NCI-H2227 treated with DMSO at 0.1 percent for 48 hours (cell line): ENCODE measurements around the gene KIAA0825.

Experiments used
- DNase-seq: peaks from one replicate; lab custom pipeline; 2025; lab: John Stamatoyannopoulos, UW

The KIAA0825 gene

GRCh38 chr5:94431696-94432095 is 186.7 kb downstream of the KIAA0825 start:
- DNase-seq, result no peak

- DNase-seq, result no peak
Observed at GRCh38 chr5:94429566-94429965, 188.8 kb downstream of the KIAA0825 start.

GRCh38 chr5:94425396-94425795 is 193.0 kb downstream of the KIAA0825 start:
- no peak for DNase-seq

GRCh38 chr5:94423411-94423810 is 195.0 kb downstream of the KIAA0825 start:
- no peak for DNase-seq

GRCh38 chr5:94422812-94423211 is 195.6 kb downstream of the KIAA0825 start:
- no peak for DNase-seq

GRCh38 chr5:94420885-94421284 is 197.5 kb downstream of the KIAA0825 start:
- DNase-seq, result no peak

GRCh38 chr5:94415798-94416197 is 202.6 kb downstream of the KIAA0825 start:
- no peak for DNase-seq

- no peak for DNase-seq
Observed at GRCh38 chr5:94409440-94409839, 209.0 kb downstream of the KIAA0825 start.

GRCh38 chr5:94407023-94407422 is 211.4 kb downstream of the KIAA0825 start:
- DNase-seq, result no peak

- no peak for DNase-seq
Observed at GRCh38 chr5:94403483-94403882, 214.9 kb downstream of the KIAA0825 start.

GRCh38 chr5:94402096-94402495 is 216.3 kb downstream of the KIAA0825 start:
- no peak for DNase-seq

- no peak for DNase-seq
Observed at GRCh38 chr5:94397508-94397907, 220.9 kb downstream of the KIAA0825 start.

- DNase-seq, result no peak
Observed at GRCh38 chr5:94396687-94397086, 221.7 kb downstream of the KIAA0825 start.

- DNase-seq, result no peak
Observed at GRCh38 chr5:94395468-94395867, 222.9 kb downstream of the KIAA0825 start.

- DNase-seq, result peak; percentile 11
Observed at GRCh38 chr5:94391996-94392395, 226.4 kb downstream of the KIAA0825 start.

GRCh38 chr5:94389515-94389899 is 228.9 kb downstream of the KIAA0825 start:
- no peak for DNase-seq

- no peak for DNase-seq
Observed at GRCh38 chr5:94388773-94389514, 229.5 kb downstream of the KIAA0825 start.

GRCh38 chr5:94385767-94386166 is 232.6 kb downstream of the KIAA0825 start:
- DNase-seq, result no peak

- DNase-seq, result no peak
Observed at GRCh38 chr5:94378062-94378461, 240.3 kb downstream of the KIAA0825 start.

- DNase-seq, result peak; percentile 57
Observed at GRCh38 chr5:94376672-94377345, 241.6 kb downstream of the KIAA0825 start.

GRCh38 chr5:94375801-94376200 is 242.6 kb downstream of the KIAA0825 start:
- no peak for DNase-seq

- DNase-seq, result no peak
Observed at GRCh38 chr5:94374336-94374735, 244.1 kb downstream of the KIAA0825 start.

GRCh38 chr5:94367900-94368299 is 250.5 kb downstream of the KIAA0825 start:
- no peak for DNase-seq

- DNase-seq, result no peak
Observed at GRCh38 chr5:94366811-94367210, 251.6 kb downstream of the KIAA0825 start.
